Kidney epithelial cell (primary cell): ENCODE results near the gene LIPH. TPM values are rescaled to one million over a fixed set of nuclear protein-coding genes. Genes with fewer than 3 reads are reported as not detected.

Experiments used
- DNase-seq: peaks from one replicate; pipeline ENCODE4 v3.0.0-alpha.2; 2010; ENCODE audit warnings: low read depth
- H3K27me3 ChIP-seq: 2 replicates; pipeline ENCODE4 v1.6.0; 2011; ENCODE audit warnings: low read length; ENCODE audit not compliant: control insufficient read depth, insufficient read depth
- H3K36me3 ChIP-seq: 2 replicates; pipeline ENCODE4 v1.5.1; 2011; ENCODE audit warnings: low read length; ENCODE audit not compliant: control insufficient read depth, insufficient read depth
- H3K4me3 ChIP-seq: 2 replicates; pipeline ENCODE4 v1.5.1; 2011; ENCODE audit warnings: low read depth, mild to moderate bottlenecking, control low read depth, low read length
- total RNA-seq: library from RNA; depleted of rRNA; stranded (reverse); fragments of >200 nt; gene quantifications from 2 replicates; pipeline ENCODE4 v1.2.3, GENCODE V29; 2015
- TF ChIP-seq, protein P1 (sequence below): IDR thresholded peaks from 2 replicates; pipeline ENCODE4 v1.5.1; 2011; ENCODE audit warnings: mild to moderate bottlenecking, moderate library complexity, low read length, control low read depth, inconsistent platforms; ENCODE audit not compliant: insufficient read depth, poor library complexity, severe bottlenecking

The LIPH gene
- total RNA-seq, 1 donor from 2014 or later = 4.3 TPM

DNA sequence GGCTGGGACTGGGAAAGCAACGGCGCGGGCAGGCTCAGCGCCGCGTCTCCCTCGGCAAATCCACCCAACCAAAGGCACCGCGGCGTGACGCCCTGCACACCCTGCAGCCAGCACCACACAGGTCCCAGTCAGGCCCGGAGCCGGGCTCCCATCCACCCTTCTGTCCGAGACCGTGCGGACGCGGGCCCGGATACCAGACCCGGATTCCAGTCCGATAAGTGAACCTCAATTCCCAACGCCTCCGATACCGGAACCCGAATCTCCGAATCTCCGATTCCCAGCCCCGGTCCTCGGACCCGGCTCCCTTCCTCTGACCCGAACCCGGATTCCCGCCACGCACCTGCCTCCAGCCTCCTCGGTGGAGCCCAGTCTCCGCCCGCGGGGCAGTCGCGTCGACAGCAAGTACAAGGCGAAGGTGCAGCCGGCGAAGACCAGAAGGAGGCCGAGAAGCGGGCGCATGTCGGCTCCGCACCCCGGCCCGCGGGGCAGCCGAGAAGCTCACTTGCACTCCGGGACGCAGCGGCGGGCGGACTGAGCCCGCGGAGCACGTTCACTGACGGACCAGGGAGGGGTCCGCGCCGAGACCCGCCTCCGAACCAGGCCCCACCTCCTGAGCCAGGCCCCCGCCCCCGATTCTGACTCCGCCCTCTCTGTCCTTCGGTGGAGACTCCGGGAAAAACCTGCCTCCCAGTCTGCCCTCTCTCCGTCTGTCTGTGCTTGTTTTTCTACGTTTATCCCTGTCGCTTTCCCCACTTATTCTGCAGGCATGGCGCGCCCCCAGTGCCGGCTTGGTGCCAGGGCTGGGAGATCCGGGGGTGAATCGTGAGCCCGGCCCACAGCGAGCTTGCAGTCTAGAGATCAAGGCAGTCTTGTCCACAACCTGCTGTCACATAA lies 53.6 kb downstream of the LIPH start, which contains the start of gene TMEM41A:
Gene TMEM41A (minus strand): TSS at position 533 of the 894 bp plus-strand sequence. CDS start 74 bp downstream, at position 459.
- Histone ChIP-seq H3K27me3 (no peaks in the 10 kb centered on the region), H3K36me3 (peaks cover 2% of the 10 kb centered on the region), H3K4me3 (peak within 1 kb of the TSS; percentile 91)
- DNase-seq = peak; percentile 35
- TF ChIP-seq, protein P1, sequence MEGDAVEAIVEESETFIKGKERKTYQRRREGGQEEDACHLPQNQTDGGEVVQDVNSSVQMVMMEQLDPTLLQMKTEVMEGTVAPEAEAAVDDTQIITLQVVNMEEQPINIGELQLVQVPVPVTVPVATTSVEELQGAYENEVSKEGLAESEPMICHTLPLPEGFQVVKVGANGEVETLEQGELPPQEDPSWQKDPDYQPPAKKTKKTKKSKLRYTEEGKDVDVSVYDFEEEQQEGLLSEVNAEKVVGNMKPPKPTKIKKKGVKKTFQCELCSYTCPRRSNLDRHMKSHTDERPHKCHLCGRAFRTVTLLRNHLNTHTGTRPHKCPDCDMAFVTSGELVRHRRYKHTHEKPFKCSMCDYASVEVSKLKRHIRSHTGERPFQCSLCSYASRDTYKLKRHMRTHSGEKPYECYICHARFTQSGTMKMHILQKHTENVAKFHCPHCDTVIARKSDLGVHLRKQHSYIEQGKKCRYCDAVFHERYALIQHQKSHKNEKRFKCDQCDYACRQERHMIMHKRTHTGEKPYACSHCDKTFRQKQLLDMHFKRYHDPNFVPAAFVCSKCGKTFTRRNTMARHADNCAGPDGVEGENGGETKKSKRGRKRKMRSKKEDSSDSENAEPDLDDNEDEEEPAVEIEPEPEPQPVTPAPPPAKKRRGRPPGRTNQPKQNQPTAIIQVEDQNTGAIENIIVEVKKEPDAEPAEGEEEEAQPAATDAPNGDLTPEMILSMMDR = no peak

DNA sequence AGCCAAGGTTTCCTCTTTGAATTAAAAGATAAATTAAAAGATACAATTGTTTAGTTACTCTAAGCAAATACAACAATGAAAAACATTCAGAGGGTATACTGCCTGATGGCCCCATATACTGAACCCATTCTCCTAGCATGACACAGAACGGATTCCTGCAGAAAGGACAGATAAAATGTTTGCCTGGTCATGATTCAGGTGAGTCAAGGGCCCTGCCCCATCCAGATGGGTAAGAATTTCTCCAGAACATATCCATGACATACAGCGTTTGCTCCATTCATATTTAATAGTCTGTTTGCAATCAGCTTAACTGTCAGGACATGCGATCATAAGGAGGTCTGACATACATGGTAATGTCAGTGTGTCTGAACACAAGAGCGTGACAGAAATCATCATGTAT lies 62.1 kb downstream of the LIPH start:
- TF ChIP-seq, protein P1 = no peak
- Histone ChIP-seq H3K27me3 (no peaks in the 10 kb centered on the region), H3K36me3 (peaks cover 2% of the 10 kb centered on the region), H3K4me3 (no peak overlapping the region)
- DNase-seq = no peak

DNA sequence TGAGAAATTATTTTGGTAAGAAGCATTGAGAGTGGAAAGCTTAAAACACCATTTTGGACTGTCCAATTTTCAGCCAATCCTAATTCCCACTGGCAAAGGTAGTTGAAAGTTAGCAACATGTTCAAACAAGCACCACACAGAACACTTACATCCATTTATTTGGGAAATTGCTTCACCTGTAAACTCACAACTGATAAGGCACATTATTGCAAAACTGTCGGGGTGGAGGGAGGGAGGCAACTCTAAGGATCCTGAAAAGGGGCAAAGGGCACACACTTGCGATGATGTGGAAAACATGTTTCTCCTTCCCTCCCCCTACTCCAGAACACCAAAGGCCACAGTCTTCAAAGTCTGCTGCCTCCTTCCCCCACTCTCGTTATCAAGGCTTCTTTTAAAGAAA lies 62.9 kb downstream of the LIPH start:
- no peak for DNase-seq
- Histone ChIP-seq H3K36me3 (peaks cover 2% of the 10 kb centered on the region), H3K27me3 (no peaks in the 10 kb centered on the region), H3K4me3 (no peak overlapping the region)
- TF ChIP-seq, protein P1 = no peak

DNA sequence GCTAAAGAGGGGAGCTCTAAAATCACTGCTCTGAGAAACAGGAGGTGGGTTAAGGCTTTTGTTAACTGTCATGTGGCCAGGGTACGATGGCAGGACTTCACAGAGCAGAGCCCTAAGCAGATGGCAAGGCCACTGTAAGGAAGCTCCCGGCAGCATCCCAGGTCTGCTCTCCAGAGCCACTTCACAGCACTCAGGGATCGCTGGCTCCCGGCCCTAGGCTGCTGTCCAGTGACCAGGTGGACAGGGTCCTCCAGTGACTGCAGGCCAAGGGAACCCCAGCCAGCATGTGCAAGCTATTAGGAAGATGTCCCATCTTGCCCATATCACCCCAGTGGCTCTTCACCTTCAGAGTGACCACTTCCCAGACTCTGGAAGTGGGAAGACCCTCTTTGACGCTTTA lies 63.9 kb downstream of the LIPH start:
- no peaks in the 10 kb centered on the region for H3K36me3 ChIP-seq
- H3K4me3 ChIP-seq = no peak overlapping the region
- H3K27me3 ChIP-seq = no peaks in the 10 kb centered on the region
- TF ChIP-seq, protein P1 = no peak
- DNase-seq = no peak

DNA sequence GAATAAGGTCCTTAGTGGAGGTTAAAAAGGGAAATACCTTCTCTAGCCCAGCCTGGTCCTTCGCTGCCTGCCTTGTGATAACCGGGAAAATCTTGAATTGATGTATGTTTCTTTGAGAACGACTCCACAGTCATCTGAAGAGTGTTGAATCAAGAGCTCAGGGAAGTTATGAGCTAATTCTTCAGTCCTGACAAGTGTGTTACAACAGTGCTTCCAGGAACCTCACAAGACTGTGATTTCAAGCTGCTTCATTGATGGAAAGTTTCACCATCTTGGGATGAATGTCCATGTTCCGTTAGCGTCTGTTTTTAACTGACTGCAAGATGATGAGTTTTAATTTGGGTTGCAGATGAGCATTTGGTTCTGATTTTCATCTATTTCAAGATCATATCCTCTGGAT lies 66.0 kb downstream of the LIPH start:
- TF ChIP-seq, protein P1 = no peak
- Histone ChIP-seq H3K4me3 (no peak overlapping the region), H3K27me3 (no peaks in the 10 kb centered on the region), H3K36me3 (no peaks in the 10 kb centered on the region)
- no peak for DNase-seq
